Breast epithelium (tissue), 3 donors: ENCODE results near the gene RIC8A.

Experiments used
- POLR2A ChIP-seq: fragments of 450-650 bp; IDR thresholded peaks from one replicate; pipeline ENCODE4 v1.6.1; 2016; ENCODE audit warnings: antibody characterized with exemption, mild to moderate bottlenecking, moderate library complexity
- TF ChIP-seq, protein P1 (sequence below), 3 donors: fragments of 450-650 bp; IDR thresholded peaks; one replicate each; pipeline ENCODE4 v1.5.1; 2016 to 2017; ENCODE audit warnings: antibody characterized with exemption in 3 of 3, mild to moderate bottlenecking in 3 of 3, moderate library complexity in 3 of 3

- TF ChIP-seq POLR2A: no peak
- TF ChIP-seq, protein P1, sequence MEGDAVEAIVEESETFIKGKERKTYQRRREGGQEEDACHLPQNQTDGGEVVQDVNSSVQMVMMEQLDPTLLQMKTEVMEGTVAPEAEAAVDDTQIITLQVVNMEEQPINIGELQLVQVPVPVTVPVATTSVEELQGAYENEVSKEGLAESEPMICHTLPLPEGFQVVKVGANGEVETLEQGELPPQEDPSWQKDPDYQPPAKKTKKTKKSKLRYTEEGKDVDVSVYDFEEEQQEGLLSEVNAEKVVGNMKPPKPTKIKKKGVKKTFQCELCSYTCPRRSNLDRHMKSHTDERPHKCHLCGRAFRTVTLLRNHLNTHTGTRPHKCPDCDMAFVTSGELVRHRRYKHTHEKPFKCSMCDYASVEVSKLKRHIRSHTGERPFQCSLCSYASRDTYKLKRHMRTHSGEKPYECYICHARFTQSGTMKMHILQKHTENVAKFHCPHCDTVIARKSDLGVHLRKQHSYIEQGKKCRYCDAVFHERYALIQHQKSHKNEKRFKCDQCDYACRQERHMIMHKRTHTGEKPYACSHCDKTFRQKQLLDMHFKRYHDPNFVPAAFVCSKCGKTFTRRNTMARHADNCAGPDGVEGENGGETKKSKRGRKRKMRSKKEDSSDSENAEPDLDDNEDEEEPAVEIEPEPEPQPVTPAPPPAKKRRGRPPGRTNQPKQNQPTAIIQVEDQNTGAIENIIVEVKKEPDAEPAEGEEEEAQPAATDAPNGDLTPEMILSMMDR (IDR thresholded peaks at IDR 0.05): no peak
Observed at GRCh38 chr11:249062-249461, 41.6 kb downstream of the RIC8A start.
